Measurements from ENCODE around the gene RHOG. TPM values are rescaled to one million over a fixed set of nuclear protein-coding genes. Genes with fewer than 3 reads are reported as not detected.
"Not testable (repeated sequence)": the region's sequence is repeated elsewhere in the genome, so short reads cannot be mapped to it uniquely, and the experiment has no call there.

Gene RHOG
- polyA plus RNA-seq, 1 donor: 25.0 TPM

DNA sequence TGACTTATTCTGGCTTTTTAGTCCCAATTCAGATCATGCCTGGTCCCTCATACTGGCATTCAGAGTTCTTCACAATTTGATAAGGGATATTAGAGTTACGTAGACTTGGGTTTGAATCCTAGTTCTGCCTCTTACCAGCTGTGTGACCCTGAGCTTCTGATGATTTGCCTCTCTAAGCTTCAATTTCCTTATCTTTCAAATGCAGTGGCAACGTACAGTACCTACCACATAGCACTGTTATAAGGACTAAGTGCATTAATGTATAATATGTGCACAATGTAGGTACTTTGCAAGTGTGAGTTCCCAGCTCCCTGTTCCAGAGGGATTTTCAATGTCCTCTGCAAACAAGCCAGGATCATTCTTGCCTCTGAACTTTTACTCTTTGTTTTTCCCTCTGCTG, 7.3 kb downstream of the RHOG start:
- no peak for DNase-seq

DNA sequence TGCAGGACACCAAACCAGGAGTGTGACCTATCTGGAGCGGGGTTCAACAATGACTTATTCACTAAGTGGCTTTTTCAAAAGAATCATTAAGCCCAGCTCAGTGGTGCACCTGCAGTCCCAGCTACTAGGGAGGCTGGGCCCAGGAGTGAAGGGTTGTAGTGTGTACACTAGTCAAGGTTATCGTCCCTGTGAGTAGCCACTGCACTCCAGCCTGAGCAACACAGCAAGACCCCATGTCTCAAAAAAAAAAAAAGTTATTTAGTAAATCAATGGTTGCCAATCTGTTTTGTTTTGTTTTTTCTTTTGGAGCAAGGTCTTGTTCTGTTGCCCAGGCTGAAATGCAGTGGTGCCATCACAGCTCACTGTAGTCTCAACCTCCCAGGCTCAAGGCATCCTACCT, 7.9 kb downstream of the RHOG start:
- DNase-seq: no peak

DNA sequence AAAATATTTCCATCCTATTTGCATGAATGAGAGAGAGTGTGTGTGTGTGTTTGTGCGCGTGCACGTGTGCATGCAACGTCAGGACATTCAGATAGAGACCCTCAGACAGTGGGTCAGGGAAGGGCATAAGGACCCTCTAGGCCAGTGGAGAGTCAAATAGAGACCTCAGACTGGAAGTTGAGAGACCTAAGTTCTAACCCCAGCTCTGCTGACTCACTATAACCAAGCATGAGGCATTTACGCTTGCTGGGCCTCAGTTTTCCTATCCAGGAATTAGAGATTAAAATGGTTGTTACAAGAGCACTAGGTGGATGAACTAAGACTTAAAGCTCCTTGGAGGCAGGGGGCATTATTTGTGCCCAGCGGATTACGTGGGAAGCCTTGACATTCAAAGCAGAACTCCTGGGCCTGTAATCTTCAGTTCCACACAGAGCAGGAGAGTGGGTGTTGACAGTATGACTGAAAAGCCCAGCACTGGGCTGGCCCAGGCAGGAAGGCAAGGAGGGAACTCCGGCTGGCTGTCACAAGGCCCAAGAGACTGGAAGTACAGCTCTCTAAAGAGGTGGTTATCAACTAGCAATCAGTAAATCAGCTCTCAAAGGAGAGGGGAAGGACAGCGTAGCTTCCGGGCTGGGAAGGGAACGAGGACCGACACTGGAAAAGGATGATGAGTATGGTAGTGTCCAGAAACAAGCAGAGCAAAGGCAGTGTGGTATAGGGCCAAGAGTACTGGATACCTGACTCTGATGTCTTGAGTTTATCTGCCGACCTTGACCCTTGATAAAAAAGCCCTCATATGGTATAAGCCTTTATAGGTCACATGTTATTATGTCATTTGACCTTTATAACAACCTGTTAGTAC, 9.2 kb downstream of the RHOG start:
- no peak for DNase-seq

DNA sequence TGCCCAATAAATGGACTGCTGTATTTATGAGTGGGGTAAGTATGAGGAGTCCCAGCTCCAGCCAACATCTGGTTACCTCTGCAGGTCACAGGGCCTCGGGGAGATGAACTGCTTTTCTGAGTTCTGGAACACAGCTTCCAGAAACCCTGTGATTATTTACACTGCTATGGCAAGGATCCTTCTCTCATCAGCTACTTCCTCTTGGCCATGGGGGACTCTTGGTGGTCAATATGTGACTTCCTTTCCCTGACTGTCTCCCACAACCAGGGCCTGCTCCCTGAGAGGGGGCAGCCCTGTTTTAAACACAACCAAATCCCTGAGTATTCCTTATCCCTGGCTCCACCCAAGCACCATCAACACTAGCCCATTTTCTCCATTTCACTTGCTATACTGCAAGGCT, 10.0 kb downstream of the RHOG start:
- no peak for DNase-seq

DNA sequence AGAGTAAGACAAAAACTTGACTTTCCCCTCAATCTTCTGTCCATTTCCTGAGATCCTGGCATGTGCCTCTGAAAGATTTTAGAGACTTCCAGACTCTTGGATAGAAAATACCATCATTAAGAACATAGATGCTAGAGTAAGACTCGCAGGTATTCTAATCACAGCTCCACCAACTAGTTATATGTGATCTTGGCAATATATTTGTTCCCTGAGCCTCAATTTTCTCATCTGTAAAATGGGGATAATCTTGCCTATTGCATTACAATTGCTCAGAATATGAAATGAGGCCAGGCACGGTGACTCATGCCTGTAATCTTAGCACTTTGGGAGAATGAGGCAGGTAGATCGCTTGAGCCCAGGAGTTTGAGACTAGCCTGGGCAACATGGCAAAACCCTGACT, 10.7 kb downstream of the RHOG start:
- no peak for DNase-seq

DNA sequence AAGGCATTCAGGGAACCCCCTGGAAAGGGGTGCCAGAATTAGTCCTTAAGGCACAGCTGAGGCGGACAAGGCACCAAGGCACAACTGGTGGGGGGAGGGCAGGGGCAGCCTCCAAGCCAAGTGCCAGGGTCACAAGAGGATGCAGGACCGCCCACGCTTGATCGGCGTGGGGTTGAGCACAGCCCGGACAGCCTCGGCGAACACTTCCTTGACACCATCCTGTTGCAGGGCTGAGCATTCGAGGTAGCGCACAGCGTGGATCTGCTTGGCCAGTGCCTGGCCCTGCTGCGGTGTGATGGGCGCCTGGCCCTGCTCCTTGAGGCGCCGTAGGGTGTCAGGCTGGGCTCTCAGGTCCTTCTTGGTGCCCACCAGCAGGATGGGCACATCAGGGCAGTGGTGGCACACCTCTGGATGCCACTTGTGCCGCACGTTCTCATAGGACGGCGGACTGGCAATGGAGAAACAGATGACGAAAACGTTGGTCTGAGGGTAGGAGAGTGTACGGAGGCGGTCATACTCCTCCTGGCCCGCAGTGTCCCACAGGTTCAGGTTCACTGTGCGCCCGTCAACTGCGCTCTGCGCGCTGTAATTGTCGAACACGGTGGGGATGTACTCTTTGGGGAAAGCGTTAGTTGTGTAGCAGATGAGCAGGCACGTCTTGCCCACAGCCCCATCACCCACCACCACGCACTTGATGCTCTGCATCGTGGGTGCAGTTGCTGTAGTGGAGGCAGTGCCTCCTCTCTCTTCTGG, 13.1 kb downstream of the RHOG start:
- DNase-seq: no peak

DNA sequence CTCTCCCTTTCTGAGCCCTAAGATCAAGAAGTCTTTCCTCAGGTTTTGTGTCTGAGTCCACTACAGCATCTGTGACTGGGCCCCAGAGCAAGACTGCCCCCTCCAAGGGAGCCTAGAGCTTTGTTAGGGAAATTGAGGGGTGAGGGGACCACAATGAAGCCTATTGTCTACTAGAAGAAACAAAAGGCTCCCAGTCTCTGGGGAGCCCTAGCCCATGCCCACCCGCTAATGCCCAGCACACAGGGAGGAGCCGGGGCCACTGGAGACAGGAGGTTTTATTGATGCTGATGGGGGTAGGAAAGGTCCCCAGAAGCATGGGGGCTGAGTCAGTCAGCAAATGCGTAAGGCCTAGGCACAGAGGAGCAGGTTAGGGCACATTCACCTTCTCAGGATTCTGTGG, 14.0 kb downstream of the RHOG start:
- DNase-seq: no peak

DNA sequence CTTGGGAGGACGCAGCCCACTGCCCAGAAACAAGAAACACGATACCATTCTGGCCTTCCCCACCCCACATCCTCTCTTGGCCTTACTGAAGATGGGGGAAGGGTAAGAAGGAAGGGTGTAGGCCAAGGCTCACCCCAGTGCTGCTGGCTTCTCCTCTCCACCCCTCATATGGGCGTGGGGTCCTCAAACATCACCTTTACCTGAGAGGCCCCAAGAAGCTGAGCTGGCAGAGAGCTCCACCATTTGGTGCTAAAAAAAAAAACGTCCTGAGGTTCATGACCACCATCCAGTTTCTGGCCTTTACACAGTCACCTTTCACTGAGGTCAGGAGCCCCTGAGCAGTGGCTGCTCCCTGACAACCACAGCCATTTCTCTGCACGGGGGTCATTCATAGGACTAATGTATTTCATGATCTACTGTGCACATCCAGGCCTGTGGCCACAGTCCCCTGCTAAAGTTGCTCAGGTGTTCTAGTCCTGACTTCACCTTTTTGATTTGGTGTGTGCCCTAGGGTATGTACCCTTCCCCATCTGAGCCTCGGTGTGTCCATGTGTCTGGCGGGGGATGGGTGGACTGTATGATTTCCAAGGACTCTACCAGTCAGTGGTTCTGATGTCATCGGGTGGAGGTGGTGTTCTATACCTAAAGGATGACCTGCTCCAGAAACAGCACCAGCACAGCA, 15.1 kb downstream of the RHOG start:
- DNase-seq: no peak

DNA sequence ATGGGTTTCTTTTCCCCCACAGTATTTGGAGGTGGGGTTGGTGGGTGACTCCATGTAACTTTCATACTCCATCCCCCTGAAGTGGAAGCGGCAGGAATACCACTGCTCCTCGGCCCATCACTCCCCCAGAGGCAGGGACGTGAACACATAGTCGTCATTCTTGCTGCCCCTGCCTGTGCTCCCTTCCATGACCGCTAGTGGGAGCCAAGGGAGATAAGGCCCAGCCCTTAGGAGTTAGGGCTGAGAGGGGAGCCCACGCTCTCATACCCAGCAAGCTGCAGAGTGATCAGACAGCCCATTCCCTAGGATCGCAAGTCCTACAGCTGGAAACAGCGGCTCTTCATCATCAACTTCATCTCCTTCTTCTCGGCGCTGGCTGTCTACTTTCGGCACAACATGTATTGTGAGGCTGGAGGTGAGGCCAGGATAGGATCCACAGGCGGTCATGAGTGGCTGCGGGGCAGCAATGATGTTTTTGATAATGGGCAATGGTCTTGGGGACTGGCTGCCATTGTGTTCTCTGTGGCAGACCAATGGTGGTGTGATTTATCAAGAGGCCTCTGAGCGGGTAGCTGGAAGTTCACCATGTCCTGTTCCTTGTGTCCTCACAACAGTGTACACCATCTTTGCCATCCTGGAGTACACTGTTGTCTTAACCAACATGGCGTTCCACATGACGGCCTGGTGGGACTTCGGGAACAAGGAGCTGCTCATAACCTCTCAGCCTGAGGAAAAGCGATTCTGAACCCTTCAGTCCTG, 15.9 kb downstream of the RHOG start:
- DNase-seq: no peak

DNA sequence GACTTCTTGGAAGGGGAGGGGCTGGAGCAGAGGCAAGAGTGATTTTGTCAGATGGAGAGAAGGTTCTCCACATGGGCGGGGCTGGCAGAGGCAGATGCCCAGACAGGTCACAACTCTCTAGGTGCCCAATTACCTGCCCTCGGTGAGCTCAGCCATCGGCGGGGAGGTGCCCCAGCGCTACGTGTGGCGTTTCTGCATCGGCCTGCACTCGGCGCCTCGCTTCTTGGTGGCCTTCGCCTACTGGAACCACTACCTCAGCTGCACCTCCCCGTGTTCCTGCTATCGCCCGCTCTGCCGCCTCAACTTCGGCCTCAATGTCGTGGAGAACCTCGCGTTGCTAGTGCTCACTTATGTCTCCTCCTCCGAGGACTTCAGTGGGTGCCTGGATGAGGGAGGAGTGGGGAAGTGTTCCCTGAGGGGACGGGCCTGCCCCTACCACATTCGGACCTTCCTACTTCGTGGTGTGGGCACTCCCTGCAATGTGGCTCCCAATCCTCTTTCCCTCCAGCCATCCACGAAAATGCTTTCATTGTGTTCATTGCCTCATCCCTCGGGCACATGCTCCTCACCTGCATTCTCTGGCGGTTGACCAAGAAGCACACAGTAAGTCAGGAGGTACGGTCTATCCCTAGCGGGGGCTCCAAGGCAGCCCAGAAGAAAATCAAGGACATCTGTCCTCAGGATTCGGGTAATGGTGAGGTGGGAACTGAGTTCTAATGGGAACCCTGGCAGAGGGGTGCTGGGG, 16.8 kb downstream of the RHOG start:
- DNase-seq: no peak

DNA sequence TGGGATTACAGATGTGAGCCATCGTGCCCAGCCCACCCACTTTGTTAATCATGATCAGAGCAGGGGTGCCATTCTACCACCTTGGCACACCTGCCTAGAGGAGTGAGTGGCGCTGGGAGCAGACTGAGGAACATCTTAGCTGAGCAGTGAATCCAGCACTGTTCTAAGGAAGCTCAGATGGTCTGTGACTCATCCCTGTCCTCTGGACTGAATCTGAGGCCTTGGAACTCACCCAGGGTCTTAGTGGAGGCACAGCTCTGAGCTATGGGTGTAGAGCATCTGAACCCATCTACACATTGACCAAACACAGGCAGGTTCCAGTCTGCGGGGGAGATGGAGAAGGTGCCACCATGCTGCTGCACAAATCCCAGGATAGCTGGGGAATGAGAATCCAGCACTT, 17.5 kb downstream of the RHOG start:
- no peak for DNase-seq

DNA sequence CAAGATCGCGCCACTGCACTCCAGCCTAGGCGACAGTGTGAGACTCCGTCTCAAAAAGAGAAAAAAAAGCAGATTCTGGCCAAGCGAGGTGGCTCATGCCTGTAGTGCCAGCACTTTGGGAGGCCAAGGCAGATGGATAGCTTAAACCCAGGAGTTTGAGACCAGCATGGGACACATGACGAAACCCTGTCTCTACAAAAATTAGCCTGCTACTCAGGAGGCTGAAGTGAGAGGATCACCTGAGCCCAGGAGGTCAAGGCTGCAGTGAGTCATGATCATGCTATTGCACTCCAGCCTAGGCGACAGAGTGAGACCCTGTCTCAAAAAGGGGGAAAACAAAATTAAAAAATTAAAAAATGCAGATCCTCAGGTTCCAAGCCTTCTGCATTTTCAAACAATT, 18.4 kb downstream of the RHOG start:
- DNase-seq: no peak

DNA sequence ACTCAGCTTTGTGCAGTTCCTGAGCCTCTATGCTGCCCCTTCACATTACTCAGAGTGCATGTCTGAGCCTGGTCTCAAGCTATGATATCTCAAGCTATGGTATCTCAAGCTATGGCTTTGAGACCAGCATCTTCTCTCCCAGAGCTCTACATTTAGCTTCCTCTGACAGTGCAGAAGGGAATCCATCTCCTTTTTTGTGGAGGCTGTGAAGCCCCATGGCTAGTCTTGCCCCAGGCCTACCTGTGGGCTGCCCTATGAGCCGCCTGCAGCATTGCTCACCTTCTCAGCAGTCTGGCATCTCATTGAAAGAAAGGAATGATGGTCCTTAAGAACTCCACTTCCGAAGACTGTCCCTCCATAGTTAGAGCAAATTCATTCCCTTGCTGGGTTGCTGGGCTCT, 19.8 kb downstream of the RHOG start:
- no peak for DNase-seq

DNA sequence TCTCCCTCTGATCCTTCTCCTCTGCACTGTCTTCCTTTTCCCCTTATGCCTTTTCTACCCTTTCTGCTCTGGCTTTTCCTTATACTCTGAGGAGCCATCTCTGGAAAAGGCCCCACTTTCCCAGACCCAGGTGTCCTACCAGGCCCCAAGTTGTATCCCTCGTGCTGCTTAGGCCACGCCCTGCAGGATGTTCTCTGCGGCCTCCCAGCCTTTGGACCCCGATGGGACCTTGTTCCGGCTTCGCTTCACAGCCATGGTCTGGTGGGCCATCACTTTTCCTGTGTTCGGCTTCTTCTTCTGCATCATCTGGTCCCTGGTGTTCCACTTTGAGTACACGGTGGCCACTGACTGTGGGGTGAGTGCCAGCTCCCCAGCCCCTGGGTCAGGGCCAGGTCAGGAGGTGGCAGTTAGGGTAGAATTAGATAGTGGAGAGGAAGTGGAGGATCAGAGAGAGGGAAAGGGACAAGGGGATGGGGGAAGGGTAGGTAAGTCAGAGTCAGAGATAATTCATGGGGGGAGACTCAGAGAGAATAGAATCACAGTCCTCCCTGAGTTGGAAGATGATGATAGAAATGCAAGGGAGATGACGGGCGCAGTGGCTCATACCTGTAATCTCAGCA, 23.5 kb downstream of the RHOG start:
- DNase-seq: no peak

DNA sequence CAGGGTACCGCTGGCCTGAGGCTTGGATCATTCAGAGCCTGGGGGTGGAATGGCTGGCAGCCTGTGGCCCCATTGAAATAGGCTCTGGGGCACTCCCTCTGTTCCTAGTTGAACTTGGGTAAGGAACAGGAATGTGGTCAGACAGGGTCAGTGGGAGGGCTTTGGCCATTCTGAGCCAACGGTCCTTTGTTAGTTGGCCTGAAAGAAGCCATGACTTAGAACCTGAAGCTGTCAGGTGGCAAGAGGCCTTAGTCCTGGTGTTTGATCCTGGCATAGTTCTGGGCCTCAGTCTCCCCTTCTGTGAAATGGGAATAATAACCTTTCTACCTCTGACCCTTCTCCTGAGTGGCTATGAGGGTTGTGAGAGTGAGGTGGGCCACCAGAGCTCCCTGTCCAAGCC, 24.1 kb downstream of the RHOG start:
- DNase-seq: no peak

DNA sequence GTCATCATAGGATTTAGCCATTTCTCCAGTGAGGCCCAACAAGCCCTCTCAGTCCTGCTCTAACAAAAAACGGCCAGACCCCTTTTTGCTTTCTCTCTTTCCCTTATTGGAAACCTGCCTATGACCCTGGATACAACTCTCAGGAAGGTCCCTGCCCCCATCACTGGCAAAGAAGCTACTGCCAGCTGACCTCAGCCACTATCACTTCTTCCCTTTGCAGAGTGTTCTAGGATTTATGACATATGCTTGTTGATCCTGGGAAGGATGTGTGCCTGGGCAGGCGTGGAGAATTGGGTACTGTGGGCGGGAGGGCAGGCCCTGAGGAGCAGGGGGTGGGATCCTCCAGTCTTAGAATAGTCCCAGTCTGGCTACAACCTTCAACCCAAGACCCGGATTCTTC, 24.9 kb downstream of the RHOG start:
- no peak for DNase-seq

DNA sequence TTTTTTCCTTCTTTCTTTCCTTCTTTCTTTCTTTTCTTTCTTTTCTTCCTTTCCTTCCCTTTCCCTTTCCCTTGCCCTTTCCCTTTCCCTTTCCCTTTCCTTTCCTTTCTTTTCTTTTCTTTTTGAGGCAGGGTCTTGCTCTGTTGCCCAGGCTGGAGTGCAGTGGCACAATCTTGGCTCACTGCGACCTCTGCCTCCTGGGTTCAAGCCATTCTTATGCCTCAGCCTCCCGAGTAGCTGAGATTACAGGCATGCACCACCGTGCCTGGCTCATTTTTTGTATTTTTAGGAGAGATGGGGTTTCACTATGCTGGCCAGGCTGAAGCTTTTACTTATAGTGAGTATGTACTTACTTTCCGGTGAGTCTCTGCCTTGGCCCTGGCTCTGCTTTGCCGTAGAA, 25.9 kb downstream of the RHOG start:
- not testable (repeated sequence) for DNase-seq

DNA sequence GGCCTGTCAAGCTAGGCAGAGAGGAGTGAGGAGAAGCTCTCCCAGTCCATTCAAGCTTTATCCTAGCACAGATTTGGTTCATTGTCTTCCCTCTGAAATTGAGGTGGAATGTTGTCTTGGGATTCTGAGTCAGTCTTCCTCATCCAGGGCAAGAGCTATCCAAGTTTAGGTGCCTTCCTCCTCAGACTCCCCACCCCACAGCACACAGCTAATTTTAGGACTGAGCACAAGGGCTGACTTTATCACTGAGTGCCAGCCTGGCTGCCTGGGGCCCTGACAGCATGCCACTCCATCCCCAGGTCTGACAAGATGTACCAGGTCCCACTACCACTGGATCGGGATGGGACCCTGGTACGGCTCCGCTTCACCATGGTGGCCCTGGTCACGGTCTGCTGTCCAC, 29.8 kb downstream of the RHOG start:
- no peak for DNase-seq

DNA sequence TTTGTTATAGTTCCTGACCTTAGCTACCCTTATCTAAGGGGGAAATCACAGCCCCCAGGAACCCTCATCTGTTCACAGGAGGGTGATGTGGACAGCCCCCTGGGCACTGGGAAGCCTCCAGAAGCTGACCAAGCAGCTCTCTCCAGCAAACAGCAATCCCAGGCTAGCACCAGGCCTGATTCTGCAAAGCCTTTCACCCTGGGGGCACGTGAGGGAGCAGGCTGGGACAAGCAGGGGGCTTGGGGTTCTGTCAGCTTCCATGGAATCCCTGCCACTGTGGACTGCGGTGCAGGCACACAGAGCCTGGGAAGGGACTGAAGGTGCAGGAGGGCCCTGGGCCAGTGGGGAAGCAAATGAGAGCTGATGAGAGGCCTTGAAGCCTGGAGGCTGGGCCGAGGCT, 30.3 kb downstream of the RHOG start:
- DNase-seq: no peak

DNA sequence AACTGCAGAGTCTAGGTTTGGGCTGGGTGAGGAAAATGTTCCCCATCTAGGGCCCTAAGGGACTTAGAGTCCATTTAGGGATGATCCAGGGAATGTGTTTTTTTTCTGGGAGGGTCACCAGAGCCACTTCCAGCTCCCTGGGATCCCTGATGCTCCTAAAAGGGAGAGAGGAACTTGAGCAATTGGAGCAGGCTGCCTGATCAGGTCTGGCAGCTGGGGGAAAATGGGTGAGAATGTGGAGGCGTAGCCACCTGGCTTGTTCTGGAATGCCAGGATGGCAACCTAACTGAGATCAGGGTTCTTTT, 31.2 kb downstream of the RHOG start:
- no peak for DNase-seq

DNA sequence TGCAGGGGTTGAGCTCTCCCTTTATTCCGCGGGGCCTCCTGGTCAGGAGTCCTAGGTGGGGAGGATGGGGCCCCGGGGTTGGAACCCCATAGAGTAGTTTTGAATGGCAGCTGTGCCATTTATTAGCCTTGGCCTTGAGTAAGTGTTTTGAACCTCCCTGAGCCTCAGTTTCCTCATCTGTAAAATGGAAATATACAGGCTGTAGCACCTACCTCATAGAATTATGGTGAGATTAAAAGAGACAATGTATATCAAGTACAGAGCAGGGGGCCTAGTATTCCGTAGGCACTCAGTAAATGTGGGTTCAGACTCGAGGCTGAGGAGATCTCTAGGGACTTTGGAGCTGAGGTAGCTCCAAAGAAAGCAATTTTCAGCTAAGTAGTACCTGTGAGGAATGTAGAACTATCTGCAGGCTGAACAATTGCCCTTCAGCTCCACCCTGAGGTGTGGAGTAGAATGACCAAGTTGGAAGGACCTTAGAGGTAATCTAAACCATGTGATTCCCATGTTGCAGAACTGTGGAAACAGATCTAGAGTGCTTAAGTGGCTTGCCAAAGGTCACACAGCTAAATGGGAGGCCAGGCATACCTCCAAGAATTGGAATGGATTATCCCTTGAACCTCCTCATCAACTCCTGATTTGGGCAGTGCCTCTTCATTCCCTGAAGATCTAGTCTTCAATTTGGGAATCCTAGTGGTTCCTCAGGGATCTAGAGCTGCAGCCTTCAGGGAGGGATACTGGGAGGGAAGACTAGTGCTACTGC, 31.7 kb downstream of the RHOG start:
- DNase-seq: no peak
